Mucosa of stomach (tissue), 1 donor: ENCODE measurements around the gene TEX22.

Experiments used
- H3K27me3 ChIP-seq: one replicate; pipeline ENCODE4 v1.7.0; 2013; ENCODE audit warnings: mild to moderate bottlenecking, low read length; ENCODE audit not compliant: control insufficient read depth, insufficient read depth
- H3K36me3 ChIP-seq: one replicate; pipeline ENCODE4 v1.7.0; 2013; ENCODE audit warnings: low read length; ENCODE audit not compliant: control insufficient read depth, insufficient read depth
- H3K4me1 ChIP-seq: one replicate; pipeline ENCODE4 v1.7.0; 2013; ENCODE audit warnings: mild to moderate bottlenecking, low read length; ENCODE audit not compliant: control insufficient read depth, insufficient read depth
- H3K4me3 ChIP-seq: one replicate; pipeline ENCODE4 v1.7.0; 2013; ENCODE audit warnings: low read length
- H3K9ac ChIP-seq: one replicate; pipeline ENCODE4 v1.7.0; 2013; ENCODE audit warnings: mild to moderate bottlenecking, low read length, moderate library complexity
- H3K9me3 ChIP-seq: one replicate; pipeline ENCODE4 v1.7.0; 2013; ENCODE audit warnings: mild to moderate bottlenecking, low read length, moderate library complexity; ENCODE audit not compliant: control insufficient read depth
- donor health status: Pancreatic carcinoma.

Gene TEX22

DNA sequence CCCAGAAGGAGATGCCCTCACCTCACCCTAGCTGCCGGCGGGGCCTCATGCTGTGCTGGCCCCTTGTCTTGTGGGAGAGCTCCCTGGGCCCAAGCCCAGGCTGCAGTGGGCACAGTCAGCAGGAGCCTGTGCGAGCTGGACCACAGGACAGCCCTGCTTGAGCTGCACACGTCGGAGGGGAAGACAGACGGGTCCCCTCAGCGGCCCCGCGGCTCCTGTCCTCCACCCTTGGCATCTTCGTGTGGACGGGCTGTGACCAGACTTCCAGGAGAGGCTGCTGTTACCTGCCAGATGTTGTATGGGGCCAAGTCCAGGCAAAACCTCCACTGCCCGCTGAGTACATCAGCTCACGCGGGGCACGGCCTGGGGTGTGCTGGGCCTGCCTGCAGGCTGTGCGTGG, 9.4 kb upstream of the TEX22 start:
- Histone ChIP-seq H3K36me3 (no peaks in the 10 kb centered on the region), H3K27me3 (no peaks in the 10 kb centered on the region), H3K9ac (no peak overlapping the region), H3K4me1 (peaks cover 3% of the 10 kb centered on the region), H3K4me3 (no peak overlapping the region), H3K9me3 (no peaks in the 10 kb centered on the region)

DNA sequence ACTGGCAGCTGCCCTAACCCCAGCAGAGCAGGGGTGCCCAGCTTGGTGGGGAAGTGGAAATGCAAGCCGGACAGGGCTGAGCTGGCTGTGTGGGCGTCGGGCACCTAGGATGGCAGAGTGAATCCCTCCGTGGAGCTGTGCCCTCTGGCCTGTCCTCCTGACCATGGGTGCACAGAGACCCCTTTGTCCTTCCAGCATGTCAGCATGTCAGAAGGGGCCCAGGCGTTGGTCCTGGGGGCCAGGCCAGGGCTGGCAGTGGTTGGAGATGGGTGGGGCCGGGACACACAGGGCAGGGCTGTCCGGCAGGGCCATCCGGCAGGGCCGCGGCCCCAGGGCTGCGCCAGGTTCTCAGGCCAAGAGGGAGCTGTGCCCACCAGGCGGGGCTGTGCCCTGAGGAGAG, 8.8 kb upstream of the TEX22 start:
- no peak overlapping the region for H3K9ac ChIP-seq
- H3K4me1 ChIP-seq, result peaks cover 3% of the 10 kb centered on the region
- no peaks in the 10 kb centered on the region for H3K27me3 ChIP-seq
- no peaks in the 10 kb centered on the region for H3K9me3 ChIP-seq
- H3K4me3 ChIP-seq, result no peak overlapping the region
- no peaks in the 10 kb centered on the region for H3K36me3 ChIP-seq

DNA sequence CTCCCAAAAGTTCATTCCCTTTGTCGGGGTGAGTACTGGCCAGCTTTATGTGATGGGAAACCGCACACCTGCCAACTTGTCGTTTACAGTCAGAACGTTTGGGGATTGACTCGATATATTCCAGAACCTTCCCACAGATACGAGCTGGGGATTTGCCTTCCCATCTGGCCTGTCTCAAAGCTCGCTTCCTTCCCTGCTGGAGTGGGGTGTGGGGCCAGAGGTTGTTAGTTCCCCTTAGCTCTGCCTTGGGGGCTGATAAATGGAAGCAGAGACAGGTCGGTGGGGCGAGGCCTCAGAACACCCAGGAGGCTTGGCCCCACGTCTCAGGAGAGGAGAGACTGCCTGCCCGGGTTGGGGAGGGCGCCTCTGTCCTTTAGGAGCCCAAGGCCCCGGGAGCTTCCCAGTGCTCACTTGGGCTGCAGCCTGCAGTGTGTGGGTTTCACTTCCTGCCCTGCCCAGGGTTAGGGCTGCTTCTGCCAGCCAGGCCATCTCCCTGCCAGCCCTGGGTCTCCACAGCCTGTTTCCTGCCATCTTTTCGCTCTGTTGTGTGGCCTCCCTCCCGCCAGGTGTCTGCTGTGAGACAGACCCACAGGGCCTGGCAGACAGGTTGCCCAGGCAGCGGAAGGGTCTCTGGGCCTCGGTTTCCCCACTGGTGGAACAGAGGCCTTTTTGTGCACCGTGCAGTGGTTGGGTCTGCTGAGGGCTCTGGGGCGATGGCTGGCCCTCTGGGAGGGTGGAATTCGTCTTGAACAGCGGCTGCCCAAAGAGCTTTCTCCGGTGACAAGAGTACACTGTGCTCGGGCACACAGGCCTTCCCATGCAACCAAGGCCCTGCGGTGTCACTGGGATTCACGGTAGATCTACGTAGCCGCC, 8.1 kb upstream of the TEX22 start:
- H3K9ac ChIP-seq, result no peak overlapping the region

DNA sequence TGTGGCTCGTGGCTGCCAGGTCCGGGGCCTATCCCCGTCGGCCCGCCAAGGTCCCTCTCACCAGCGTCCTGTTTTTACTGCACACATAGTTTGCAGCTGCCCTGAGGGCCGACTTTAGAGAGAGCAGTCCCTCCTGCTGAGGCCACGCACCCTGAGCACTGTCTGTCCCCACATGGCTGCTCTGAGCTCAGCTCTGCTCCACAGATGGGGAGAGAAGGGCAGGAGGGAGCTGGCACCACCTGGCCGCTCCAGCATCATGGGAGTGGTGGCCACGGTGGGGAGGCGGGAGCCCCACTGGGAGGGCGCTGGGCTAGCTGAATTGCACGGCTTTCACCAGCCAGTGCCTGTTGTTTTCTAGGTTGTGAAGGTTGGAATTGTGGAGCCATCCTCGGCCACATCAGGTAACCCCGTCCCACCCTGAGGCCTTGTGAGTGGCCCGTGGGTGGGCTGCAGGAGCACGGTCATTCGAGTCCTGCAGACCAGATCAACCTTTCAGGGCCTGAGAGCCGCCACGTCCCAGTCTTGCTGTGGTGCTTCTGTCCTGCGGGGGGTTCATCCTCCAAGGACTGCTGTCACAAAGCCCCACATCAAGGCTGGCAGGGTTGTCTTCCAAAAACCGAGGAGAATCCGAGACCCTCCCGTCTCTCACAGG, 7.4 kb upstream of the TEX22 start:
- H3K36me3 ChIP-seq, result no peaks in the 10 kb centered on the region
- H3K27me3 ChIP-seq, result no peaks in the 10 kb centered on the region
- no peaks in the 10 kb centered on the region for H3K9me3 ChIP-seq
- no peak overlapping the region for H3K9ac ChIP-seq
- H3K4me3 ChIP-seq, result no peak overlapping the region
- H3K4me1 ChIP-seq, result peaks cover 3% of the 10 kb centered on the region

More for the DNA sequence above, 8.1 kb upstream of the TEX22 start:
- Histone ChIP-seq H3K4me1 (peaks cover 3% of the 10 kb centered on the region), H3K36me3 (no peaks in the 10 kb centered on the region), H3K9me3 (no peaks in the 10 kb centered on the region), H3K27me3 (no peaks in the 10 kb centered on the region), H3K4me3 (no peak overlapping the region)

DNA sequence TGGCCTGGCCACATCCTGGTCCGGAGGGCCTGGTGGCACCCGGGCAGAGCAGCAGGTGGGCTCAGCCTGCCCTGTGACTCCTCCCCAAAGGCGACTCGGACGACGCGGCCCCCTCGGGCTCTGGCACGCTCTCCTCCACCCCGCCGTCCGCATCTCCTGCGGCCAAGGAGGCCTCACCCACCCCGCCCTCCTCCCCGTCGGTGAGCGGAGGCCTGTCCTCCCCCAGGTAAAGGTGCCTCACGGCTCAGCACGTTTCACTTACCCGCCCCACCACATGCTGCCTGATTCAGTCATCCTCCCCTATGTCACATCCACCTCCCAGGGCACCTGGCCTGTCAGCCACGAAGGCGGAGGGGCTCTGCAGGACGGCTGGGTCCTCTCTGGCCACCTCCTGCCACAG, 6.8 kb upstream of the TEX22 start:
- no peak overlapping the region for H3K9ac ChIP-seq
- H3K36me3 ChIP-seq, result no peaks in the 10 kb centered on the region
- H3K4me3 ChIP-seq, result no peak overlapping the region
- no peaks in the 10 kb centered on the region for H3K27me3 ChIP-seq
- no peaks in the 10 kb centered on the region for H3K9me3 ChIP-seq
- H3K4me1 ChIP-seq, result peaks cover 3% of the 10 kb centered on the region

DNA sequence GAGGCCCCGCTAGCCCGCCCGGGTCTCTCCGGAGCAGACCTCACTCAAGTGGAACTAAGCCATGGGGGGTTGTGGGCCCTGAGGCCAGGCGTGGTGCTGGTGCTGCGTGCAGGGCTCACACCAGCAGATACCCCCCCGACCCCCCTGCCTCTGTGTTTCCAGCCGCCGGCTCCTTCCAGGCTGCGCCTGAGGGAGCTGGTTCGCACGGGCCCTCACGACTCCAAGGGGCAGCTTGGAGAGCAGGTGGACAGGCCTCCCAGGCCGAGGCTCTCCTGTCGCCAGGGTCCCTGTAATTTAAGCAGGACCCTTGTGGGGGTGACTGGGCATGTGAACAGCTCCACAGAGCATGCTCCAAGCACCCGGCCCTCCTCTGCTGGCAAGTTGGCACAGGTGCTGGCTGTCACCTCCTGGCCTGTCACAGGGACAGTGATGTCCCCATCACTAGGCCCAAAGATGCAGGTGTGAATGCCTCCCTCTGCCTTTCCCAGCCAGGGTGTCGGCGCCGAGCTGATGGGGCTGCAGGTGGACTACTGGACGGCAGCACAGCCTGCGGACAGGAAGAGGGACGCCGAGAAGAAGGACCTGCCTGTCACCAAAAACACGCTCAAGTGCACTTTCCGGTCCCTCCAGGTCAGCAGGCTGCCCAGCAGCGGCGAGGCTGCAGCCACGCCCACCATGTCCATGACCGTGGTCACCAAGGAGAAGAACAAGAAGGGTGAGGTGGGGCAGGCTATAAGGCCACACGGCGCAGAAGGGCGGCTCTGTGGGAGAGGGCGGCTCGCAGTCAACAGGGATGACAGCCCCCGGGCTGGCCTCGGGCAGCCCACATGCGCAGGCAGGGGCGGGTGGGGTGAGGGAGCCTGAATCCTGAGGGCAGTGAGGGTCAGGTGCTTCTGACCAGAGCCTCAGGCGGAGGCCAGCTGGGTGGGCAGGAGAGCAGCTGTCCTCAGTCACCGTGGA, 5.9 kb upstream of the TEX22 start:
- H3K9me3 ChIP-seq, result no peaks in the 10 kb centered on the region
- no peaks in the 10 kb centered on the region for H3K27me3 ChIP-seq
- no peaks in the 10 kb centered on the region for H3K36me3 ChIP-seq
- H3K4me1 ChIP-seq, result peaks cover 4% of the 10 kb centered on the region
- H3K9ac ChIP-seq, result no peak overlapping the region
- no peak overlapping the region for H3K4me3 ChIP-seq

DNA sequence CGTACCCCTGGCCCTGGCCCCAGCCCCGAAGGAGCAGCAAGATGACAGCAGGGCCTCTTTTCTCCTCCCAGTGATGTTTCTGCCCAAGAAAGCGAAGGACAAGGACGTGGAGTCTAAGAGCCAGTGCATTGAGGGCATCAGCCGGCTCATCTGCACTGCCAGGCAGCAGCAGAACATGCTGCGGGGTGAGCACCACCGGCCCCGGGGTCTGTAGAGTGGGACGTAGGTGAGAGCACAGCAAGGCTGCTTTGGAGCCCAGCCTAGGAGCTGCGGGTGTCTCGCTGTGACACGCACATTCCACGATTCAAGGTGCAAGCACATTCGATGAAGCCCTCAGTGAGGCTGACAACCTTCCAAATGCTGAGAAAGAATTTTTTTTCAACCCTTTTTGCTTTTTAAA, 5.2 kb upstream of the TEX22 start:
- peaks cover 9% of the 10 kb centered on the region for H3K4me1 ChIP-seq
- no peak overlapping the region for H3K9ac ChIP-seq
- no peaks in the 10 kb centered on the region for H3K27me3 ChIP-seq
- H3K9me3 ChIP-seq, result no peaks in the 10 kb centered on the region
- no peak overlapping the region for H3K4me3 ChIP-seq
- H3K36me3 ChIP-seq, result no peaks in the 10 kb centered on the region

DNA sequence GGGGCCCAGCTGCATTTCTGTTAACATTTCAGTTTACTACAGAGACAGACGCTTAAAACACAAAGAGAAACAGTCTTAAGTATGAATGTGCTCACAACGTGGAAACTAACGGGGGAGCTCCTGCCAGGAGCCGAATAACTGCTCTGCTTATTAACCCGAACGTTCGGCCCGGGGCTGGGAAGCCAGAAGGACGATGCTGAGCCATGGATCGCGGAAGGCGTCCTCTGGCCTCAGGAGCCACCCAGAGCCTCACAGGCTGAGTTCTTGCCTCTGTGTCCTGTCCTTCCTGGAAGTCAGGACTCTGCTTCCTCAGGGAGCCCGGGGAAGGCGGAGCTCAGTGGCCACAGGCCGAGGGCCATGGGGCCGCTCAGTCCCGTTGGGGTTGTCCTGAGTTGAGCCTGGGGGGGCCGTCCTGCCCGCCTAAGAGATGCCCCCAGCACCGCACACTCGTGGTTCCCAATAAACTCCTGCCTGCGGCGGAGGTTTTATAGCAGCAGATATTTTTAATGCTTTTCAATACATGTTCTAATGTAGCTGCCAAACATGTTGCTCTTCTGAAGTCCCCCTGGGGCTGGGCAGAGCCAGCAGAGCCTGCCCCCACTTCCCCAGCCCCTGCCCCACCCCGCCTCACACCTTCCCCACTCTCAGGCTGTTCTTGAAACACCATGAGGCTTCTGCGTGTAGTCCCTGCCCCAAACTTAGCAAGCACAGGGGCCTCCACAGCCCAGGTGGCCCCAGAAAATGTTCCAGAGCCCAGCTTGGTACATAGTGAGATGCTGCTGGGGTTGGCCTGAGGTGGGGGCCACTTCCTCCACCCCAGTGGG, 3.4 kb upstream of the TEX22 start:
- no peaks in the 10 kb centered on the region for H3K27me3 ChIP-seq
- H3K9me3 ChIP-seq, result no peaks in the 10 kb centered on the region
- no peaks in the 10 kb centered on the region for H3K36me3 ChIP-seq
- H3K9ac ChIP-seq, result no peak overlapping the region
- no peak overlapping the region for H3K4me3 ChIP-seq
- peaks cover 18% of the 10 kb centered on the region for H3K4me1 ChIP-seq

DNA sequence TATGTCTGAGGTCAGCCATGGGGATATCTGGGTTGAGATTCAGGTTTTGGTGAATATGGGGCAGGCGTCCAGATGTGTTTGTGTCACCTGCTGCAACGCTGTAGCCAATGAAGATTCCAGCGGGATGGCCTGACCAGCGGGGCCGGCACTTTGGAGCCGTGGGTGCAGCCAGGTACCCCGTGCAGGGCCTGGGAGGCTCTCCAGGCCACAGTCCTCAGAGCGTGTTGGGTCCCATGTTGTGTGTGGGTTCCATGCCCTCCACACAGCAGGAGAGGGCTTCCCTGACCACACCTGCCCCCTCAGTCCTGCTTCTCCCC, 2.8 kb upstream of the TEX22 start:
- Histone ChIP-seq H3K4me3 (no peak overlapping the region), H3K9ac (no peak overlapping the region), H3K36me3 (no peaks in the 10 kb centered on the region), H3K9me3 (no peaks in the 10 kb centered on the region), H3K4me1 (peaks cover 19% of the 10 kb centered on the region), H3K27me3 (no peaks in the 10 kb centered on the region)

DNA sequence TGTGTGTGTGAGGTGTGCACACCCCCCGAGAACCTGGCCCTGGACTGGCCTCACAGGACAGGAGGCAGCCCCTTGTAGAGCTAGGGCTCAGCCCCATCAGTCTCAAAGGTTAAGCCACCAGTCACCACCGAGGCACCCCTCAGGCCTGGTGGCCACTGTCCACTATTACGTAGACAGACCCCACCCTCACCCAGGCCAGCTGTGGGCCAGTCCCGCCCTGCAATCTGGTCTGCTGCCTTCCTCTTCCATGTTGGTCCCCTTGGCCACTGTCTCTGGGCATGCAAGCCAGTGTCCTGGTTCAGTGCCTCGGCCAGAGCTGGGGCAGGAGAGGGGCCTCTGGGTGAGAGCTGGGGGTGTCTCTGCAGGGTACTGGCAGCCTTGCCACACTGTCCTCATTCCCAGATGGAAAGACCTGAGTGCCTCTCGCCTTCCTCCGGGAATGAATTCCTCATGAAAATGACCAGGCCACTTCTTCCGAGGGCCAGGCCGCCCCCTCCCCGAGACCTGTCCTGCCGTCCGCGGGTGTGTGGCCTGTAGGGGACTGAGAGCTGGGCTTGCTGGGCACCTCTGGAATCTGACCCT, 897 bp upstream of the TEX22 start:
- H3K9me3 ChIP-seq, result no peaks in the 10 kb centered on the region
- peaks cover 19% of the 10 kb centered on the region for H3K4me1 ChIP-seq
- peak overlapping the region; percentile 19 for H3K4me3 ChIP-seq
- H3K27me3 ChIP-seq, result no peaks in the 10 kb centered on the region
- H3K9ac ChIP-seq, result peak overlapping the region; percentile 89
- H3K36me3 ChIP-seq, result no peaks in the 10 kb centered on the region
